Measurements from ENCODE around the gene DNAH14. TPM values are rescaled to one million over a fixed set of nuclear protein-coding genes. Genes with fewer than 3 reads are reported as not detected.

DNAH14 gene
- total and polyA plus RNA-seq, 9 of the 15 experiments (the other 6 are each of a cell fraction or from before 2014, with no cell fraction given) = 58.4 to 142 (median 98.4) TPM

DNA sequence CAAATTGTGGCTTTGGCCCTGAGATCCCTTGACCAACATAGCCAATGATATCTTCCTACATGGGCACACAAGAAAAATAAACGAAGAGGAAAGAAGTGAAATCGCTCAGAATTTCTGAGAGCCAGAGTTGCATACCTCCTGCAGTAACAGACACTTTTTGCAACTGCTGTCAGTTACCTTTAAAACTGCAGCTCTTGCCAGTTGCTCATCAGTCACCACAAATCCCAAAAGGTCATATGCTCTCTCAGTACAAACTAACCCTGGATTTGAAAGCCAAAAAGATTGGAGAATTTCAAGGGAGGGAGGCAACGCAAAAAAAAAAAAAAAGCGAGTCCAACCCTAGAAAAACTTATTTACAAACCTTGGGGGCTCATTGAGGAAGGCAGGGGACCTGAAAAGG, 47.2 kb upstream of the DNAH14 start:
- Histone ChIP-seq H3K4me1 (replicated peaks in 1 of 2; ENCODE audit: control insufficient read depth in 2 of 2, insufficient read depth in 2 of 2, low read length in 2 of 2) (no peaks in the 10 kb centered on the region), H3K9ac (ENCODE audit: insufficient read depth in 1 of 2, low read depth in 2 of 2, low read length in 2 of 2) (no peak overlapping the region), H3K9me1 (ENCODE audit: control insufficient read depth, insufficient read depth, low read length) (no peaks in the 10 kb centered on the region), H3K4me3 (no peak overlapping the region), H3K27ac (ENCODE audit: extremely low read depth, low read depth, low read length) (no peak overlapping the region), H3K4me2 (ENCODE audit: insufficient read depth, low read length) (no peak overlapping the region), H3K79me2 (ENCODE audit: control insufficient read depth, insufficient read depth, low read length) (no peaks in the 10 kb centered on the region), H3K36me3 (ENCODE audit: control insufficient read depth, insufficient read depth, low read length) (no peaks in the 10 kb centered on the region), H3K27me3 (ENCODE audit: control insufficient read depth in 2 of 2, insufficient read depth in 2 of 2, low read length in 2 of 2) (no peaks in the 10 kb centered on the region), H2AFZ (ENCODE audit: low read depth, low read length) (no peak overlapping the region), H4K20me1 (replicated peaks; ENCODE audit: control insufficient read depth, insufficient read depth, low read length) (no peaks in the 10 kb centered on the region; the same call in 1 of the 2 replicates), H3K9me3 (replicated peaks; ENCODE audit: control insufficient read depth, insufficient read depth, low read depth, low read length) (no peaks in the 10 kb centered on the region)
- 0% methylated on average over 4 of the region's 4 CpGs for WGBS (ENCODE audit: insufficient coverage, low coverage, missing lambda C conversion rate)
- in situ Hi-C loops (cut with MboI) = no loop called here
- BruUV-seq (replicated peaks) = no TSS peak
- CTCF ChIA-PET (ENCODE audit: low intra/inter-chr PET ratio) = no interaction called here
- intact Hi-C loops (cut with micrococcal nuclease) = no loop called here
- POLR2A ChIA-PET = no interaction called here
- no peak for FAIRE-seq
- no peak for ATAC-seq
- no peak for DNase-seq (ENCODE audit: extremely low read depth in 1 of 4, low spot score in 3 of 4)
- TF ChIP-seq MCM2 (IDR thresholded peaks at IDR 0.05; ENCODE audit: low read depth) = no peak
- no peak for TF ChIP-seq BRCA1 (IDR thresholded peaks at IDR 0.05)
- TF ChIP-seq BRCA1 (CRISPR knock-in tag; IDR thresholded peaks at IDR 0.05) = no peak
- TF ChIP-seq, protein P1, sequence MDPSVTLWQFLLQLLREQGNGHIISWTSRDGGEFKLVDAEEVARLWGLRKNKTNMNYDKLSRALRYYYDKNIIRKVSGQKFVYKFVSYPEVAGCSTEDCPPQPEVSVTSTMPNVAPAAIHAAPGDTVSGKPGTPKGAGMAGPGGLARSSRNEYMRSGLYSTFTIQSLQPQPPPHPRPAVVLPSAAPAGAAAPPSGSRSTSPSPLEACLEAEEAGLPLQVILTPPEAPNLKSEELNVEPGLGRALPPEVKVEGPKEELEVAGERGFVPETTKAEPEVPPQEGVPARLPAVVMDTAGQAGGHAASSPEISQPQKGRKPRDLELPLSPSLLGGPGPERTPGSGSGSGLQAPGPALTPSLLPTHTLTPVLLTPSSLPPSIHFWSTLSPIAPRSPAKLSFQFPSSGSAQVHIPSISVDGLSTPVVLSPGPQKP (CRISPR knock-in tag; IDR thresholded peaks at IDR 0.05) = no peak
- TF ChIP-seq FOXK1 (CRISPR knock-in tag; IDR thresholded peaks at IDR 0.05; ENCODE audit: borderline replicate concordance) = no peak
- TF ChIP-seq KDM1A (IDR thresholded peaks at IDR 0.05) = no peak
- TF ChIP-seq NR2C2 (CRISPR knock-in tag; IDR thresholded peaks at IDR 0.05) = no peak
- TF ChIP-seq NR2C2 (tag; IDR thresholded peaks at IDR 0.05) = no peak
- TF ChIP-seq, protein P2, sequence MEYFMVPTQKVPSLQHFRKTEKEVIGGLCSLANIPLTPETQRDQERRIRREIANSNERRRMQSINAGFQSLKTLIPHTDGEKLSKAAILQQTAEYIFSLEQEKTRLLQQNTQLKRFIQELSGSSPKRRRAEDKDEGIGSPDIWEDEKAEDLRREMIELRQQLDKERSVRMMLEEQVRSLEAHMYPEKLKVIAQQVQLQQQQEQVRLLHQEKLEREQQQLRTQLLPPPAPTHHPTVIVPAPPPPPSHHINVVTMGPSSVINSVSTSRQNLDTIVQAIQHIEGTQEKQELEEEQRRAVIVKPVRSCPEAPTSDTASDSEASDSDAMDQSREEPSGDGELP (CRISPR knock-in tag; IDR thresholded peaks at IDR 0.05; ENCODE audit: borderline replicate concordance) = no peak
- no peak for TF ChIP-seq TAF9B (IDR thresholded peaks at IDR 0.05; ENCODE audit: partially characterized antibody)
- TF ChIP-seq, protein P3, sequence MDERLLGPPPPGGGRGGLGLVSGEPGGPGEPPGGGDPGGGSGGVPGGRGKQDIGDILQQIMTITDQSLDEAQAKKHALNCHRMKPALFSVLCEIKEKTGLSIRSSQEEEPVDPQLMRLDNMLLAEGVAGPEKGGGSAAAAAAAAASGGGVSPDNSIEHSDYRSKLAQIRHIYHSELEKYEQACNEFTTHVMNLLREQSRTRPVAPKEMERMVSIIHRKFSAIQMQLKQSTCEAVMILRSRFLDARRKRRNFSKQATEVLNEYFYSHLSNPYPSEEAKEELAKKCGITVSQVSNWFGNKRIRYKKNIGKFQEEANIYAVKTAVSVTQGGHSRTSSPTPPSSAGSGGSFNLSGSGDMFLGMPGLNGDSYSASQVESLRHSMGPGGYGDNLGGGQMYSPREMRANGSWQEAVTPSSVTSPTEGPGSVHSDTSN (CRISPR knock-in tag; IDR thresholded peaks at IDR 0.05; ENCODE audit: low read depth) = no peak
- TF ChIP-seq, protein P3 (tag; conservative IDR thresholded peaks at IDR 0.05; ENCODE audit: low read depth) = no peak

All from K562 (cell line).